GM19397 (cell line): Measurements from ENCODE around the gene TYSND1.
"Not testable (repeated sequence)": the region's sequence is repeated elsewhere in the genome, so short reads cannot be mapped to it uniquely, and the experiment has no call there.

ENCODE experiments used
- ATAC-seq: cut with Tn5 transposase; IDR thresholded peaks from one replicate; pipeline ENCODE4 v1.9.1; 2021; ENCODE audit warnings: mild to moderate bottlenecking, moderate library complexity; ENCODE audit not compliant: unreplicated experiment

TYSND1 gene

DNA sequence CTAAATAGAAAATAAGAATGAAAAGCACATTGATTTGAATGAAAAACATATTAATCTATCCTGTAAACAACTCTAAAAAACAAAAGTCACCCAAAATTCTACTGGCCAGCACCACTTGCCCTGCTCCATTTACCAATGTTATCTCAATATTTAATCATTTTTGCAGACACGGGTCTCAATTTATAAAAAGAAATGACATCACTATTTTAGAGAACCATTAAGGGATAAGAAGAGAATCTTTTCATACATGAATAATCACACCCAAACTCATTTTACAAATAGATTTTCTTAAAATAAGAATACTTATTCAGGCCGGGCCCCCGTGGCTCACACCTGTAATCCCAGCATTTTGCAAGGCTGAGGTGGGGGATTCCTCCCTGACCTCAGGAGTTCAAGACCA is 19.9 kb upstream of the TYSND1 start:
- no peak for ATAC-seq

- ATAC-seq, result no peak
These were observed 17.7 kb upstream of the TYSND1 start for GRCh38 chr10:70164163-70164562.

- no peak for ATAC-seq
These were observed 16.9 kb upstream of the TYSND1 start for GRCh38 chr10:70163448-70163847.

DNA sequence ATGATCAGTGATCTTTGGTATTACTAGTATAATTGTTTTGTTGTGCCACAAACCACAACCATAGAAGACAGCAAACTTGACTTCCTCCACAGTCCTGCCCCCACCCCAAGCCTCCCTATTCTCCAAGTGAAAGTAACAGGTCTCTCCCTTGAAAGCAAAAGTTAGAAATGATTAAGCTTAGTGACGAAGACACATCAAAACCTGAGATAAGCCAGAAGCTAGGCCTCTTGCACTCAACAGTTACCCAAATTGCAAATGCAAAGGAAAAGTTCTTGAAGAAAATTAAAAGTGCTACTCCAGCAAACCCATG is 16.3 kb upstream of the TYSND1 start:
- no peak for ATAC-seq

DNA sequence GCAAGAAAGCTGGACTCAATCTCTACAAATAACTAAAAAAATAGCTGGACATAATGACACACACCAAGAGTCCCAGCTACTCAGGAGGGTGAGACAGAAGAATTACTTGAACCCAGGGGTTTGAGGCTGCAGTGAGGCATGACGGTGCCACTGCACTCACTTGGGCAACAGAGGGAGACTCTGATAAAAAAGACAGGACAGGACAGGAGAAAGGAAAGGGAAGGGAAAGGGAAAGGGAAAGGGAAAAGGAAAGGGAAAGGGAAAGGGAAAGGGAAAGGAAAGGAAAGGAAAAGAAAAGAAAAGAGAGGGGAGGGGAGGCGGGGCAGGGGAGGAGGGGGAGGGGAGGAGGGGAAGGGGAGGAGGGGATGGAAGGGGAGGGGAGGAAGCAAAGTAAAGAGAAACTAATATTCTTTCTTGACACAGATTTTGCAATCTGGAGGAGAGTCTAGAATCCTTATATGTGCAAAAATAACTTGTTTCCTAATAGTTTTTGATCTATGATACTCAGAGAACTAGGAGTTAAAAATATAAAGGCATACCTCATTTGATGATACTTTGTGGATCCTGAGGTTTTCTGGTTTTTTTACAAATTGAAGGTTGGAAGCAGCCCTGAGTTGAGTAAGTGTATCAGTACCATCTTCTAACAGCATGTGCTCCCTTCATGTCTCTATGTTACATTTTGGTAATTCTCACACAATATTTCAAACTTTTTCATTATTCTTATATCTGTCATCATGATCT is 15.8 kb upstream of the TYSND1 start:
- no peak for ATAC-seq

DNA sequence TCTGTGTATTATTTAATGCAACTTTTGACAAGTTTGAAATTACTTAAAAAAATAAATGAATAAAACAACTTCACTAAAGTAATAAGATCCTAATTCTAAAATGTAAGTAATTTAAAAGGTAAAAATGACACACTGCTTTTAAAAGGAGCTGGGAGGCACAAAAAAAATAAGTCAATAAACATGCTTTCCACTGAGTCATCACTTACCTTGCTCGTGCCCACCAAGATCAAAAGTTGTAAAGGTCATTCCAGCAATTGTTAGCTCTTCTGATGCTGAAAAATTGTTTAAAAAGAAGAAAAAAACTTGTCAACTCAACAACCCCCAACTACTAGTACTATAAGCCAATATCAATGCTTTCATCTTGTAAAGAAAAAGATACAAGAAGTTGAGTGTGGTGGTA is 14.3 kb upstream of the TYSND1 start:
- no peak for ATAC-seq

DNA sequence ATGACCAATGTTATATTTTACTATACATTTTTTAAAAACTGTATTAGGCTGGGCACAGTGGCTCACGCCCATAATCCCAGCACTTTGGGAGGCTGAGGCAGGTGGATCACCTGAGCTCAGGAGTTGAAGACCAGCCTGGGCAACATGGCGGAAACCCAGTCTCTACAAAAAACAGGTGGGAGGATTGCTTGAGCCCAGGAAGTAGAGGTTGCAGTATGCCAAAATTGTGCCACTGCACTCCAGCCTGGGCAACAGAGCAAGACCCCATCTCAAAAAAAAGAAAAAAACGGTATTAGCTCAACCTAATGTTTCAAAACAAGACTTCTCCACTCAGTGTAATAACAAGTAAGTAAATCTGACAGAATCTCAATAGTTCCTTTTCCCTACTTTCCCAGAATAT is 12.9 kb upstream of the TYSND1 start:
- not testable (repeated sequence) for ATAC-seq

- no peak for ATAC-seq
These were observed 11.6 kb upstream of the TYSND1 start for GRCh38 chr10:70158113-70158512.

DNA sequence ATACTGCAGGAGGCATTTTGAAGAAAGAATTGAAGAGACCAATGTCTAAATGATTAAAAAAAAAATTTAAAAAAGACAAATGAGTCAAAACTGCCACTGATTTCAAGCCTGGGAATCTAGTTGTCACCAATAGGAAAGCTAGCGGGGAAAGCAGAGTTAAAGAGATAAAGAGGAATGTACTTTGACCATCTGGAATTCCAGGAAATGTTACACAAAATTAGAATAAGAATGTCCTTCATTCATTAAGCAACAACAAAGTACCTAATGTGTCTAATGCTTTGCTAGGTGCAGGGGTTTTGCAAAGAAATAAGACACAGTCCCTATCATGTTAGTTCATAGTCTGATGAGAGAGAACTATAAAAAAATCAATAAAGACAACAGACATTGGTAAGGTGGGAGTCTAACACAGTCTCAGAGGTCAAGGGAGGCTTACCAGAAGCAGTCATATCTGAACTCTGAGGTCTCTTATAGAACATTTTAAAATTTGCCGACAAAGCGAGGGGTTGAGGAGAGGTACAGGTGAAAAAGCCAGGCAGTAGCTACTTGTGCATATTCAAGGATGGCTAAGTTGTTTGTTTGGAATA is 8.8 kb upstream of the TYSND1 start:
- no peak for ATAC-seq

GRCh38 chr10:70148516-70148915 is 2.0 kb upstream of the TYSND1 start:
- ATAC-seq, result no peak

- ATAC-seq, result no peak
These were observed 742 bp upstream of the TYSND1 start for GRCh38 chr10:70147259-70147625.

DNA sequence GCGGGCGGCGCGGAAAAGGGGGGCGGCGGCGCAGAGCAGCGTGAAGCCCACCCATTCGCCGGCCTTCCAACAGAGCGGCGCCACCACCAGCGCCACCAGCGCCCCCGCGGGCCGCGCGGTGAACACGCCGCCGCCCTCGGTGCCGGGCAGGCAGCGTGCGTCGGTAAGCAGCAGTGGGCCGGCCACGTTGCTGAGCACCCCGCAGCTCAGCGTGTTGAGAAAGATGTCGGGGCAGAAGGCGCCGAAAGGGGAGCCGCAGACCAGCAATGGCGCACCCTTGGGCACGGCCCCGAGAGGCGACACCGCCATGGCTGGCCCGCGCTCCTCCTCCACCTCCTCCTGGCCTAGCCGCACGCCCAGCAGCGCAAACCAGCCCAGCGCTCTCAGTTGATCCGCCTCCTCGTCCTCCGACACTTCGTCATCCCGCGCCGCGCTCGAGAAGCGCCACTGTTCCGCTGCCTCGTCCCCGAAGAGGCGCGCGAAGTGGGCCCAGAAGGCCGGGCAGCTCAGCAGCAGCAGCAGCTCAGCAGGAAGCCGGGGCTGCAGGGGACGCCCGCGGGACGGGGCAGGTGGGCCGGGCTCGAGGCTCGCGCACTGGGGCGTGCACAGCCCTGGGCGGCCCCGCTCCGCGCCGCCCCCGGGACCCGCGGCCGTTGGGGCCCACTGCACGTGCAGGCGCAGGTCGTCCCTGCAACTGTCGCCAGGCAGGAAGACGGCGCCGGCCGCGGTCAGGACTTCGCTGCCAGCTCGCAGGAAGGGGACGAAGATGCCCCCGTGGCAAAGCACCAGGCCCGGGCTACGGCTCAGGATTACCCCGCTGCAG is 623 bp downstream of the TYSND1 start:
- peak; percentile 66 for ATAC-seq

GRCh38 chr10:70145166-70145665 is 1.3 kb downstream of the TYSND1 start:
- peak; percentile 6 for ATAC-seq

GRCh38 chr10:70144372-70145110 is 2.0 kb downstream of the TYSND1 start:
- no peak for ATAC-seq

GRCh38 chr10:70142555-70142954 is 3.9 kb downstream of the TYSND1 start:
- ATAC-seq, result no peak

GRCh38 chr10:70140297-70140696 is 6.2 kb downstream of the TYSND1 start:
- no peak for ATAC-seq

DNA sequence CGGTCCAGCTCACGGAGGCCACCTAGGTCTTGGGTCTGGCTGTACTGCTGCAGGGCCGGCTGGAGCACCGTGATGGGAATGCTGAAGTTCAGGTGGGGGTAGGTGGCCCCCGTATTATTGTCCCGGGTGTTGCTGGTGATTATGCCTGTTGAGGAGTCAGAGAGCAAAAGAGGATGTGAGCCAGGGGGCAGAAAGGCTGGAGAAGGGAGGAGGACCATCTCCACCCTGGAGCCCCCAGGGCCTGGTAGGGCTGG is 6.6 kb downstream of the TYSND1 start:
- ATAC-seq, result no peak

- ATAC-seq, result no peak
These were observed 7.1 kb downstream of the TYSND1 start for GRCh38 chr10:70139151-70139996.

DNA sequence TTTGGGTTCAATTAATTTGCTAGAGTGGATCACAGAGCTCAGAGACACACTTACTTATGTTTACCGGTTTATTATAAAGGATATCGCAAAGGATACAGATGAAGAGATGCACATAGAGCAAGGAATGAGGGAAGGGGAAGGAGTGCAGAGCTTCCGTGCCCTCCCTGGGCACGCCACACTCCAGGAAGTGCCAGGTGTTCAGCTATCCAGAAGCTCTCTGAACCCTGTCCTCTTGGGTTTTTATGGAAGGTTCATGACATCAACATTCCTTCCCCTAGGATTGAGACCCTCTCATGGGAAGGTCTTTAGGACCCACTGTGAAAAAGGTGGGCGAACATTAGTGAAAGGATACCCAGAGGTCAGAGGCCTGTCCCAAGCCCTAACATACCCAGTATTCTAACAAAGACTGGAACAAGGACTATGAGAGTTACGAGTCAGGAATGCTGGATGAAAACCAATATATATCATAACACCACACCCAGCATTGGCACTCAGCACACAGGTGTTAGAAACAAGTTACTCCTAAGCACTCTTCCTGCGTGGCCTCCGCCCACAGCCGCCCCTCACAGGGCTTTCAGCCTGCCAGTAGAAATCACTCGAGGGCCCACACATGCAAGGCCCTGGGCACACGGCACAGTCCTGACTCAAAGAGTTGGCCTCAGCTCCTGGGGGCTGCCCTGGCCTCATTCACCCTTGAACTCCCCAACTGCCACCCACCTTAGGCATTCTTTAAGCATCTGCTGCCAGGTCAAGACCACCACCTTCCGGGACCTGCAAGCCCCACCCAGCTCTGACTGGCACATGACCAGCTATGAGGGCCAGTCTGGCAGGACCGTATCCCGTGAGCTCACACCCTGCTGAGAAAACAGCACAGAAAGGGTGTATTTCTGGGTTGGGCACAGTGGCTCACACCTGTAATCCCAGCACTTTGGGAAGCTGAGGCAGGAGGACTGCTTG is 8.3 kb downstream of the TYSND1 start:
- ATAC-seq, result no peak

DNA sequence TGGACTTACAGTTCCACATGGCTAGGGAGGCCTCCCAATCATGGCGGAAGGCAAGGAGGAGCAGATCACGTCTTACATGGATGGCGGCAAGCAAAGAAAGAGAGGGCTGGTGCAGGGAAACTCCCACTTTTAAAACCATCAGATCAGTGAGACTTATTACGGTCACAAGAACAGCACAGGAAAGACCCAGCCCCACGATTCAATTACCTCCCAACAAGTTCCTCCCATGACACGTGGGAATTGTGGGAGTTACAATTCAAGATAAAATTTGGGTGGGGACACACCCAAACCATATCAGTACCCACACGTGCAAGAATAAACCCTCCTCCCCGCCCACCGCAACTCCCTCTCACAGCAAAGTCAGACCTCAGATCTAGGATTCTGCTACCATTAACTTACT is 9.4 kb downstream of the TYSND1 start:
- no peak for ATAC-seq
